H1 (cell line): ENCODE results near the gene KCNE1. TPM values are rescaled to one million over a fixed set of nuclear protein-coding genes. Genes with fewer than 3 reads are reported as not detected.

Experiments used
- BCL11A ChIP-seq, 2 experiments: IDR thresholded peaks; one replicate each; pipeline ENCODE4 v1.6.1; 2011; ENCODE audit warnings: low read depth in 2 of 2, low read length in 2 of 2, mild to moderate bottlenecking in 2 of 2
- CHD1 ChIP-seq: IDR thresholded peaks from 2 replicates; pipeline ENCODE4 v1.6.1; 2012; ENCODE audit warnings: low read depth, low read length, improper control_type of control experiment
- EGR1 ChIP-seq: IDR thresholded peaks from 2 replicates; pipeline ENCODE4 v1.6.1; 2011; ENCODE audit warnings: low read depth, low read length, borderline replicate concordance
- polyA plus RNA-seq, 7 experiments: library from polyadenylated mRNA; depleted of rRNA in 3 of 7; stranded (reverse) in 5 of 7; unstranded in 2 of 7; fragments of >200 nt in 5 of 7; fragments of 200-250 nt in 2 of 7; gene quantifications; 1 replicate in 5 of 7; 2 replicates in 1 of 7; 4 replicates in 1 of 7; pipeline versions ENCODE4 v1.2.1 to v1.2.3, GENCODE V29; 2011 to 2013; ENCODE audit warnings: missing spikeins in 2 of 7, mixed read lengths in 2 of 7
- total RNA-seq: library from RNA; stranded (reverse); fragmentation: NEBNext Ultra II Directional; extraction: Animal tissue kit (Norgen Biotek cat#: 25700); gene quantifications from 2 replicates; pipeline ENCODE4 v1.2.1, GENCODE V29; 2021

The KCNE1 gene
- total and polyA plus RNA-seq, 2 of the 8 experiments (the other 6 are each of a cell fraction or from before 2014, with no cell fraction given): 0.08 to 0.28 TPM

- TF ChIP-seq BCL11A (IDR thresholded peaks at IDR 0.05; ENCODE audit: low read depth in 2 of 2, low read length in 2 of 2): no peak
- no peak for TF ChIP-seq EGR1
- no peak for TF ChIP-seq CHD1
- TF ChIP-seq, all 59 proteins: peak for 0
Observed at GRCh38 chr21:34559089-34559631, 47.1 kb upstream of the KCNE1 start (continued).
